Fibroblast of skin of left quadriceps (primary cell): Measurements from ENCODE around the gene GPX8.

Experiments
- DNase-seq, 2 experiments: peaks; one replicate each; pipeline ENCODE4 v3.0.0-alpha.2; 2013; ENCODE audit warnings: low read depth in 2 of 2

GPX8 gene

DNA sequence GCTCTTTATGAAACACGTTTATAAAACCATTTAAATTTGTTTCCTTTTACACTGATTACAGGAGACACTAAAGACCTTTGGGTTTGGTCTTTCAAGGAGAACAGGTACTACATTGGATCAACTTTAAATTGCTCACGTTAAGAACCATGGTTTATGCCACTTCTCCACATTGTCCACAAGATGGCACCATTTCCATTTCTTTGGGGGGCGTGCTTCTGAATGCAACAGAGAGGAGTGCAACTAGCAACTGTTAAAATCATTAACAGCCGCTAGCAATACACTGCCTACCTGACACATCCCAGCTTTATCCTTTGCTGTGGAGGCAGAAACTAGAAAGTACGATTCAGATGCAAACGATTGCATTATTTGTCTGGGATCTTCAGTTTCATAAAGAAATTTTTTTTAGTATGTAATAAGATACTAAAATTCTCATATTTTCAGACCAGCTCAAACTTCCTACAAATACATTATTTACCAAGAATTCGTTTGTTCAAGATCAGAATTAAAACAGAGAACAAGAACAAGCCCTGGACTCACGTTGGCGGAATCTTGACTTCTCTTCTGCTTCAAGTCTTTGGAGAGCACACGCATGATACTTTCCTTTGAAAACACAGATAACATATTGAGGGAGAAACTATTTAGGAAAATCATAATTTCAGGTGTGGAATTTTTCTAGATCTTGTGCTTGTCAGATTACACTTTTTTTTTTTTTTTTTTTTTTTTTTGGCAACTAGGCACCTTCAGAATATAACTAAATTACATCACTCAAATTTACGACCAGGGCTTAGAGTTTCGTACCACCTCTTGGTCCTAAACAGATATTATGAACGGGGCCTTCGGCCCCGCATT, 12.3 kb downstream of the GPX8 start:
- peak; percentile 65 to 66 for DNase-seq

- DNase-seq: no peak
These were observed 13.1 kb downstream of the GPX8 start, which contains the start of gene CDC20B for GRCh38 chr5:55172937-55173686. CDC20B (minus strand) TSS chr5:55173177; CDS start chr5:55173000, 177 bp downstream.

DNA sequence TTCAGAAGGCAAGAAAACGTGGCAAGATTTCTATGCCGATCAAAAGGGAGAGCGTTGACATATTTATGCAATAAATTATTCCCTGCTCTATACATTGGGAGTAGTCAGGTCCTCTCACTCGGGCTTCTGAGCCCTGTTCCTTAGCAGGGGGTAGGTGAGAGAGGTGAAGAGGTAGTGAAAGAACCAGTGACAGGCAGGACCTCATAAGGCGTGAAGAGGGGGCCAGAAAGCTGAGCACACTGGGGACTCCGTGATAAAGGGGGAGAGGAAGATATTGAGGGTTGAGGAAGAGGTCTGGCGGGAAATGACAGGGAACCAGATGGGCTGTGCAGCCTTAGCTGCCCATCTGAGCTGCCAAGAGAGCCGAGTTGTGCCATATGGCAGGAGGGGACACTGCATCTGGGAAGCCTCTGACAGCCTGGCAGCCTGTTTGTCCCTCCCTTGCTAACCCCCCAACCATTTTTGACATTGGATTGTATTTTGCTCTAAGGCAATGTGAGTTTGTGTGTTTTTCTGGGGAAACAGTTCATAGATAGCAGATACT, 13.8 kb downstream of the GPX8 start:
- DNase-seq: no peak

GRCh38 chr5:55175781-55176175, 15.8 kb downstream of the GPX8 start:
- DNase-seq: no peak

DNA sequence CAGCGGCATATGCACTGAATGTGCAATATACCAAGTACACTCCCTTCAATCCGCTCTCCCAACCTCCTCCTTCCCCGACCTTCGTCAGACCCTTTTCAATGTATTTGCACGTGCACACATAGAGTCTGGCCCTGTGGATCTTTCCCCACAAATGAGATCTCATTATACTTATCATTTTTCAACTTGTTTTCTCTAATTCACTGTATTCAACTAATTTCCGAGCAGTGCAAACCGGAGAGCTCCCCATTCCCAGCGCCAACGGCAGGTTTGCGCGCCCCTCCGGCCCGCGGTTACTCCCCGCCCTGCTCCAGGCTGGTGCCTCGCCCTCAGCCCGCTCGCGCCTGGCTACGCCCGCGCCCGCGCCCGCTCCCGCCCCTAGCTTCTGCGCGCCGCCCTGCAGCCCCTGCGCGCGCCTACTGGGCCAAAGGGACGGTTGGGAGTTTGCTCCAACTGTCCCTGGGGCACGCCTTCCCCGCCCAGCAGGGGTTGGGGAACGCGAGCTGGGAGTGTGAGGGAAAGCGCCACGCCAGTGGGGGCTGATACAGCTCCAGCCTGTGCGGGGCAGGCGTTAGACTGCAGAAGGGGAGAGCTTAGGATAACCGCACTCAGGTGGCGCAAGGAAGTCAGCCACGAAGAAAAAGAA, 16.3 kb downstream of the GPX8 start:
- DNase-seq: no peak

GRCh38 chr5:55177078-55177477, 17.1 kb downstream of the GPX8 start:
- no peak for DNase-seq

GRCh38 chr5:55180016-55180415, 20.0 kb downstream of the GPX8 start:
- no peak for DNase-seq

DNA sequence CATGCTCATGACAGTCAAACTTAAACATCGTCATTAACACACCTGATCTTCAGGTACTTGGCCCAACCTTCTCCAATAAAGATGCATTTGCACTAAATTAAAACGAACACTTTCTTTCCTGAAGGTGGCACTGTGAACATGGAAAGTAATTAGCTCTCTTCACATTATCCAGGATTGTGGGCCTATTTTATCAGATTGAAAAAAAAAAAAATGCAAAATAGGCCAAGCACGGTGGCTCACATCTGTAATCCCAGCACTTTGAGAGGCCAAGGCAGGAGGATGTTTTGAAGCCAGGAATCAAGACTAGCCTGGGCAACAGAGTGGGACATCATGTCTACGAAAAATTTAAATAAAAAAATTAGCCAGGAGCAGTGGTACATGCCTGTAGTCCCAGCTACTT, 27.4 kb downstream of the GPX8 start:
- no peak for DNase-seq

DNA sequence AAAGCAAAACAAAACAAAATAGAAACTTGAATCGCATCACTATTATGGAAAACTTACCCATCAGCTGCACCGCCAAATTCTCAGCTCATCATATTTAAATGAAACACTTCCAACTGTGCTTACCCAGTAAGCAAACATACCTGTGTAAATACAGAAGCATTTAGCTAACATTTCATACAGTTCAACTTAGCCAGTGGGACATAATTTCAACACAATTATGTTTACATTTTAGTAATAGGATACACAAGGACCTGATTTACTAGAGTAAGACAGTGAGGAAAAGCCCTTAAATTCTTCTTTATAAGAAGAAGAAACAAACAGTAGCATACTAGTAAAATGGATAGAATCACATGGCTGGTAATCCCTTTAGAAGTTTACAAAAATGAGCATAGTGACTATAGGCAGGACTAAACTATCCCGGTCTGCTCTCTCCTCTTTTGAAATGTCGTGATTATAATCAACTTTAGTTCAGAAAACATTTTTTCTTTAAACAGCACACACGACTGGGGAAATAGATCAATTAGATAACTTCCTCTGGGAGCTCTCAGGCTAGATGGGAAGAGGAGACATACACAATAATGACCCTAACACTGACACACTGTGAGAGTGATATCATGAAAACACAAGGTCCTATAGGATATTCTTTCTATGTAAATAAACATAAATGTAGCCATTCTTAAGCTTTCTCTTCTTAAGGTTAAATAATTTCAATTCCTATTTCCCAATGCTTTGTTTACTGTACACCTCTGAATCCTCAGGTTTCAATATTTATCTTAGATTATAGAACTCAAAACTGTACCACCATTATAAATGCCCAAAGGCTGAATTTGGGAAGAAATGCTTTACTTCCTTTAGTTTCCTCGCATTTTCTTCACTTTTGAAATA, 28.9 kb downstream of the GPX8 start:
- no peak for DNase-seq

DNA sequence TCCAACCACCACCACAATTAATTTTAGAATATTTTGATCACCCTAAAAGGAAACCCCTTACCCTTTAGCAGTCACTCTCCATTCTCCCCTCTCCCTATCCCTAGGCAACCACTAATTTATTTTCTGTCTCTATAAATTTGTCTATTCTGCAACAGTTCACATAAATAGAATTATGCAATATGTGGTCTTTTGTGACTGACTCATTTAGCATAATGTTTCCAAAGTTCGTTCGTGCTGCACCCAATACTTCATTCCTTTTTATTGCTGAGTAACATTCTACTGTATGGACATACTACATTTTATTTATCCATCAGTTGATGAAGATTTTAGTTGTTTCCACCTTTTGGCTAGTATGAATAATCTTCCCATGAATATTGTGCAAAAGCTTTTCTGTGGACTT, 31.2 kb downstream of the GPX8 start:
- DNase-seq: no peak

DNA sequence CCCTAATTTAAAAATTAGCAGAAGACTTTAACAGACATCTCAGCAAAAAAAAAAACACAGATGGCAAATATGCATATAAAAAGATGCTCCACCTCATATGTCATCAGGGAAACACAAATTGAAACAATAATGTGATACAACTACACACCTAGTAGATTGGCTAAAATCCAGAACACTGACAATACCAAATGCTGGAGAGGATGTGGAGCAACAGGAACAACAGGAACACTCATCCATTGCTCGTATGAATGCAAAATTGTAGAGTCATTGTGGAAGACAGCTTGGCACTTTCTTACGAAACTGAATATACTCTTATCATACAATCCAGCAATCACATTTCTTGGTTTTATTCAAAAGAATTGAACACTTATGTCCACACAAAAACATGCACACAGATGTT, 45.0 kb downstream of the GPX8 start:
- DNase-seq: no peak

DNA sequence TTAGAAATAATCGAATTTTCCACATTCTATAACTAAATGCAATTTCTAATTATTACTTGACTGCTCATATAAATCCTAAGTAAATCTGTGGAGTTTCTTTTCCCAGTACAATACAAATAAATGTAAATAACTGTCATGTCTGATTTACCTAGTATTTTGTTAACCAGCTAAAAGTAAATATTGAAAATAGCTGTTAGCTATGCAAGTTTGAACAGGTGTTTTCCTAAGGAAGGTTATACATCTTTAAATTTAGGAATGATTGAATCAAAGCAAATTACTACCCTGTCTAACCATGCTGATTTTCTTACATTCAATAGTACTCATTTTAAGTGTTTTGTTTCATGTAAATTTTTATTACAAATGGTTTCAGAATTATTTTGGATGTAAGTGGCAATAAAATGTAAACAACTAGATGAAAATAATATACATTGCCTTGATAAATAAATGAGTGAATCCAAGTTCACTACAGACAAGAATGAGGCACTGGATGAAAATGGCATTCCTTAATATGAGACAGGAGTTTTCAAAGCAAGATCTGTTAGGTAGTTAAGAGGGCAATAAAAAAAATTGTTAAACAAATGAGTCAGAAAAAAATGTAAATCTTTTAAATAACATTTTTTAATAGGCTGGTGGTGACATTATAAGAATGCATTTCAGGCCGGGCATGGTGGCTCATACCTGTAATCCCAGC, 51.4 kb downstream of the GPX8 start:
- no peak for DNase-seq
